Fibroblast of skin of back (primary cell): ENCODE measurements around the gene PLCZ1.
A peak's percentile ranks its signal among the peaks of the same experiment; 100 is the strongest.
"Not testable (repeated sequence)": the region's sequence is repeated elsewhere in the genome, so short reads cannot be mapped to it uniquely, and the experiment has no call there.

Source experiments
- DNase-seq: peaks from one replicate; pipeline ENCODE4 v3.0.0-alpha.2; 2013

Gene PLCZ1

DNA sequence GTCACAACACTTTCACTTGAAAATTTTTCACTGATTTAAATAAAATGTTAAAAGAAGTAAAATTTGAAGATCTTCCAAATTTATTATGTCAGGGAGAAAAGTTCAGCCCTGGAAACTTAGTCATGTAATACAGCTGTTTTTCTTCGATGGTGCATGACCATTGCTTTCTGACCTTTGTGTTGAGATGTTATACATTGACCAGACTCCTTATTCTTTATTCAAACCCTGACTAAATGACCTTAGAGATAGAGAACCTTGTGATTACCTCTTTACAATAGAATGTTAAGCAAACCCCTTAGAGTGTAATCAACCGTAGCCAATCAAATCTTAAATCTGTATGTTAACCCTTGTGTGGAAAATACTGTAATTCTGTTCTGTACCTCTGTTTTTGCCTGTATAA, 34.5 kb downstream of the PLCZ1 start:
- no peak for DNase-seq

DNA sequence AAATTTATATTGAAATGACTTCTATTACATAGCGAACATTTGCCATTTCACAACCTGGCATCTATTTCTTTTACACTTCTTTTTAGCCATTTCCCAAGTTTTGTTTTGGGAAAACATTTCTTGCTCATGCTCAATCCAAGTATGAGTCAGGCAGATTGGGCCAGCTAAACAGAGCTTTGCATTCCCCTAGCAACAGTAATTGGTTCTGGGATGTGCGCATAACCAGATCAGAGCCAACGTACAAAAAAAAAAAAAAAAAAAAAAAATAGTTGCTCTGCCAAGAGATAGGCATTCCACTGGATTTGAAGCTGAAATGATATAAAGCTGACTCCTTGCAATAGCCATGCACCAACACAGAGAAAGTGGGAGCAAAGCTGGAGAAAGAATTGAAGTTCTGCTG, 37.5 kb downstream of the PLCZ1 start:
- DNase-seq, result peak; percentile 69

DNA sequence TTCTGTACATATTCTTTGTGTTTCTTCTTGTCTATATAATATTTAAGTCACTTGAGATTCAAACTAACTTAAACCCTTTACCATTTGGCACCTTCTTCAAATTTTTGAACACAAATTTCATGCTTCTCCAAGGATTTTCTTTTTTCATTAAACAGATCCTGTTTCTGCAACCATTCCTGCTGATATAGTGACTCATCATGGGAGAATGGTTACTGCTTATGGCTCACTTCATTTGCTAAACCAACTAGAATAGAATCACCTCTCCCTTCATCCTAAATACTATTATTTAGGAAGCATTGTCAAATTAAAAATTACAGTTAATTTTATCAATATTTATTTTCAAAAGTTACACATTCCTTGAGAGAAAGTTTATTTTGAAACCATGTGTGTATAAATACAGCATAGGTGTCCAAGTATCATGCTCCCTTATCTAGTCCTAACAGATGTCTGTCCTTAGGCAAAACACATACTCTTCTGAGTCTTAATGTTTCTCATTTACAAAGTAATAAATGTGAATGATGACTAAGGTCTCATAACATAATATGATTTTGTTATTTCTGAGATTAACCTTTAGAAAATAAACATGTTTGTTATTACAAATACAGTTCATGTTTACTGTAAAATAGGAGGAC, 40.7 kb downstream of the PLCZ1 start:
- peak; percentile 69 for DNase-seq

DNA sequence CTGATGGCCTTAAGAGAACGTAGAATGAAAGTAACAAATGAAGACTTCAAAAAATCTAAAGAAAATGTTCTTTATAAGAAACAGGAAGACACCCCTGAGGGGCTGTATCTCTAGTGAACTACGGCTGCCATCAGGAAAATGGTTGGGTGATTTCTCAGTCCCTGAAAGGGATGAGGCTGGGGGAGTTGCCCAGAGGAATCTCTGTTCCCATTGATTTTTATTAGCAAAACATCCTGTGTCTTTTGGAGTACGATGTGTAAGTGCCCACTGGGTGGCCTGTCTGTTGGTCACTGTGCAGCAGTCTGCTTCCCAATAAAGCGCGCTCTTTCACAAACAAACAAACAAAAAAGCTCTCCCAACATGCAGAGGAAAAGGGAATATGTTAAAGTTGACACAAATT, 43.8 kb downstream of the PLCZ1 start:
- DNase-seq, result not testable (repeated sequence)

DNA sequence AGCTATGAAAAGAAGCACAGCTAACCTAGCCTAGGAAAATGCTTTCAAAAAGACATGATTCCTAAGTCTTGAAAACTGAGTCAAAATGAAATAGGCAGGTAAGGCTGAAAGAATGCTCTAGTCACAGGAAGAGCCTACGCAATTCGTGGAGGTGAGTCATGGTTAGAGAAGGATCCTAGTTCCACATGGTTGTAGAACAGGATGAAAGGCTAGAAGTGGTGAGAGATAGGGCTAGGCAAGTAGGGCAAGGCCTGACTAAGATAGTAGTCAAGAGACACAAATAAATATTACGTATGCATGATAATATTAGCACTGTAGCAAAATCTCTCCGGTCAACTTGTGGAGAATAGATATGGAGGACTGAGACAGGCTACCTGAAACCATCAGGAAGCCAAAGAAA, 47.2 kb downstream of the PLCZ1 start:
- peak; percentile 61 for DNase-seq

DNA sequence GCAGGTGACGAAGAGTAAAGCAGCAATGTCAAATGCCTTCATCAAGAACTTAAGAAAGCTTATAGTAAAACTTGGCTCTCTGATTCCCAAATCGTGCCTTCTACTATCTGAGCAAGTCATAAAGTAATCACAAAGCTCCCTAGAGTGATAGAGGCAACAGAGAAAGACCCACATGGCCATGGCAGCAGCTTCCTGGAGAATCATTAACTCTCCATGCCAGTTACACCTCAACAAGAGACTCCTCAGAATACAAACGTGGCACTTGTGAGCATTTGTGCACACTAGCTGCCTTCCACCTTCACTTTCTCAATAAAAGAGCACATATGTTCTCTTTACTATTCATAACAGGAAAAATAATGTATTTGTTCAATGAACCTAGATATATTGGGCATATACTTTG, 48.0 kb downstream of the PLCZ1 start:
- no peak for DNase-seq

DNA sequence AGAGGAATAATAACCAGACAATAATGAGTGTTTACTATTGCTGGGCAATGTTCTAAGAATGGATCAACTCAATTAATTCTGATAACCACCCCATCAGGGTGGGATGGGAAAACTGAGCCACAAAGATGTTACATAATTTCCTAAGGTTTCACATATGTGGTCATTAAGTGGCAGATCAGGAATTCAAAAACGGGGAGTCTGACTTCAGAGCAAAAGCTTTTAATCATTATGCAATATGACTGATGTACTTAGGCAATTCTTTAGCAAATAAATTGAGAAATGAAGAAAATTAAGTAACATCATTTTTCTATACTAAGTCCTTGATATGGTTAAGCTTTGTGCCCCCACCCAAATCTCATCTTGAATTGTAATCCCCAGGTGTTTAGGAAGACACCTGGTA, 53.4 kb downstream of the PLCZ1 start:
- no peak for DNase-seq

DNA sequence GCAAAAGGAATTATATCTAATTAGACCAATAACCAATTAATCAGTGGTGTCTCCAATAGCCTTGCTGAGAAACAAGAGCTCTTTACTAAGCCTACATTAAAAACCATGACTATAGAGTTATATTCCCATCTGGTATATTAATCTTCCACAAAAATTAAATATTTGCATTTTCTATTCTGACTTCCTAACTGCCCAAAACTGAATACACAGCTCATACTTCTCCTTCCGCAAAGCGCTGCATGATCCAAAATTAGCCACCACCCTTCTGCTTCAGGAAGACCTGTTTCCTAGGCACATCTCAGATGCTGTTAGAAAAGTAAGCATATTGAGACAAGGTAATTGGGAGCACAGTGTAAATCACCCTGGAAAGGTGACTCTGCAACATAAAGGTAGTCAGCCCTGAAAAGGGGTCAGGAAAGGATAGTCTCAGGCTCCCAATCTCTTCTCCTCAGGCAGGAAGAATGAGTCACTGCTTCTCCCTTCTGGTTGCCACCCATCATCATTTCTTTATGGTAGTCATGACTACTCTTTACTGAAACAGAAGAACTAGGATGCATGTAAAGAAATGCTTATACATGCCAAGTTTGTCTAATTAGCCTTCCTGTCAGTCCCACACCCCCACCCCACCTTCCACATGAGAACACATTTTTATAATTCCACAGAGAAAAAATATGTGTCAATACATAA, 54.3 kb downstream of the PLCZ1 start:
- peak; percentile 70 for DNase-seq

DNA sequence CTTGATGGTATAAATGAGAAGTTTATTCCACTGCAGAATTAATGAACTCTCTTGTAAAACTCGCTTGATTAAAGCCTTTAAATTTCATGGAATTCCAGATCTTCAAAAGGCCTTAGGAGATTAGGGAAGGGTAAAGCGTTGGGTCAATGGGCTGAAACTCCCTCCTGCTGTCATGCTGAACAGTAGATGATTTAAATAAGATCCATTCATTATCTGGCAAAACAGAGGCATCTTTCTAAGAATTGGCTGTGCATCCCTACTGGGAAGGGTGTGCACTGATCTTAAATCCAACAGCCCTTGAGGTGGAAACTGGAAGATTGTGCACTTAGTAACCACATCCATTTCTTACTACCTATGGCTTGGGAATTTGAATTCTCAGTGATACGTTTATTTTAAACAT, 56.0 kb downstream of the PLCZ1 start:
- no peak for DNase-seq

DNA sequence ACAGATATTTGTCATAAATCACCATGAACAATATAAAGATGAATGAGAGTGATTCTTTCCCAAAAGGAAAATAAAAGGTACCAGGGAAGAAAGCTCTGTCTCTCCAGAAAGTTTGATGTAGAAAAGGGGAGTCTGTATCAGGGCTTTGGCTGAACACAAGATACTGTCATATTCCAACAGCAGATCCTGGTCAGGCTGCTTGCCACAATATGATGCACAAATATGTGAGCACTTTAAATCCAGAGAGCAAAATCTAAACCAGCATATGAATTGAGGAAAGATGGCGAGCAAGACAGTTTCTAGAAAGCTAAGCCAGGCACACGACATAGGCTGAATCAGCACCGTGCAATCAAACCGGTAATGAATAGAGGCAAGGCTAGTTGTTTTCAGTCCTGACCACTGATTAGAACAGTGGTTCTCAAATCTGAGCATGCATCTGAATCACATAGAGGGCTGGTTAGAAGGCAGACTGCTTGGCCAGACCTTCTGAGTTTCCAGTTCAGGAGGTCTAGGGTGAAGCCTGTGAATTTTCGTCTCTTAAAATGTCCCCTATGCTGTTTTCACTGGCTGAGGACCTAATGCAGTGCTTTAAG, 60.7 kb downstream of the PLCZ1 start:
- no peak for DNase-seq

DNA sequence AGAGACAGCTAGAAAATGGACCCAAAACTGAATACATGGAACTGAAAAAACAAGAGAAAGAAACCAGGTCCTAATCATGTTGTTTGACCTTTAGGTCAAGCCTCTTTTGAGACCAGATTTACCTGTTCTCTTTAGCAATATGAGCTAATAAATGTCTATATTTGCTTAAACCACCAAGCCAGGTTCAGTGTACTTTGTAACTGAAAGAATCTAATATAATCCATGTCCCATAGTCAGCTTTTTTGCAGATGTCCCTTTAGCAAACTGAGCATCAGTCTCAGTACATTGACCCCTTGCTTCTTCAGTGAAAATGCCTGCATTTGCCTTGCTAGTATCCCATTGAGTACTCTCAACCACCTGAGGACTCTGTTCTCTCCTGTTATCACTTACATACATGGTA, 61.7 kb downstream of the PLCZ1 start:
- no peak for DNase-seq

DNA sequence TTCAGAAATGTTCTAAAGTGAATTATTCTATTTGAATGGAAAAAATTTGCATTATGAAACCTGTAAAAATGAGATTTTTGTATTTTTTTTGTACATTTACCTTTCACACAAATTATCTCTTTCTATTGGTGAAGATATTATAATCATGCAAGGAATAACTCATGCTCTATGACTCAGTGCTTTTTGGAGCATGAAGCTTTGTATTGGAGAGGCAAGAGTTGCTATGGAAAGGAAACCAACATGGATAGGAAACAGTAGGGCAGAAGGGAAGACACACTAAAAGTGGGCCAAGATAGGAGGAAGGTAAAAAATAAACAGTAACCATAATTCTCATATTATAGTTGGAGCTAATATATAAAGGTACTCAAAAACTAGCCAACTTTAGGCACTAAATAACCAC, 79.0 kb downstream of the PLCZ1 start:
- DNase-seq, result no peak

DNA sequence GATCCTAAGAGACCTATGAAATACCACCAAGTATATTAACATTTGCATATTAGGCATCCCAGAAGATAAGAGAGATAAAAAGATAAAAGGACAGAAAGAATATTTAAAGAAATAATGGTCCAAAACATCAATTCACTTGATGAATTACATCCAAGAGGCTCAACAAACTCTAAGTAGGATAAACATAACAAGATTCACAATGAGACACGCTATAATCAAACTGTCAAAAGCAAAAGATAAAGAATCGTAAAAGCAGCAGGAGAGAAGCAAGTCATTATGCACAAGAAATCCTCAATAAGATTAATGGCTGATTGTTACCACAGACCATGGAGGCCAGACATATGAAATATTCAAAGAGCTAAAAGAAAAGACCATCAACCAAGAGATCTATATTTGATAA, 79.6 kb downstream of the PLCZ1 start:
- no peak for DNase-seq

DNA sequence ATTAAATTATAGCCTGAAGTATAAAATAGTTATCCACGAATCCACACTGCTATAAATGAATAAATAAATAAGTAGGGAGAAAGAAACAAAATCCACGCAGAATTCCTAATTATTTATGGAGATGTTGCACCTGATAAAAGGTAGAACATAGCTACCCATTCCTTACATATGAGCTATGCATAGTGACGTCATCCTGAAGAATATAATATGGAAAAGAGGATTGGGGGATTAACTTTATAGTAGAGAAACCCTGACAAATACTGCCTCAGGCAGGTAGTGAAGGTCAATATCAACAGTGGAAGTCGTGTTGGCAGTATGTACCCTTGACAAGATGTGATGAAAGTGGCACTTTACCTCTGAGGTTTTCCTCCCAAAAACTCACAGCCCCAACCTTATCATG, 82.5 kb downstream of the PLCZ1 start:
- DNase-seq, result no peak

DNA sequence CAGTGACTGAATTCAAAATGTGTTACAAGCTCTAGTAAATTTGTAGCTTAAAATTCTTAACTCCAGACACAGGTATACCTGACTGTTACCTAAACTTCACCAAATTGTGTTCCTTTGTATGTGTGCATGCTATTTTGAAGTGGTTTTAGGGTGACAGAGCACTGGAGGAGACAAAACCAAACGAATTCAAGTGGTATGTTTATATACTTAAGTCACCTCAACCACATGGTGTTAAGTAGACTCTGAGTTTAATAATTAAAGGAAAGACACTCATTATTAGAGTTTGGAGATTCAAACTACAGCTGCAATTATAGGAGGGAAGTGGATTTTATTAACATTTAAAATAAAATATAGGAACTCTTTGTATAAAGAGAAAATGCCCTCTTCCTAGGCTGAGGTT, 84.3 kb downstream of the PLCZ1 start:
- no peak for DNase-seq

DNA sequence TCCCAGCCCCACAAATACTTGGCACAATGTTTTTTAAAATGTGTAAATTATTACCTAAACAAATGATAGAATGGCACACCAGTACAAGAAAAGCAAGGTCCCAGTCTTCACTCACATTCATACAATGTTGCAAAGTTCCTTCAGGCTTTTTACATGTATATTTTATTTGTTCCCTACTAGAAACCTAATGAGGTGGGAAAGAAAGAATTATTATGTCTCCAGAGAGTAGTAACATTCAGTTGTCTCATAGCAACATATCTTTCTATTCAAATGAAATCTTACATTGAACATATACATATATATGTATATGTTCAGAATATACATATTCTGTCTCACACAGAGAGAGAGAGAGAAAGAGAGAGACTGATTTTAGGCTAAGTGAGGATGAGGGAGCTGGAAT, 85.2 kb downstream of the PLCZ1 start:
- no peak for DNase-seq

DNA sequence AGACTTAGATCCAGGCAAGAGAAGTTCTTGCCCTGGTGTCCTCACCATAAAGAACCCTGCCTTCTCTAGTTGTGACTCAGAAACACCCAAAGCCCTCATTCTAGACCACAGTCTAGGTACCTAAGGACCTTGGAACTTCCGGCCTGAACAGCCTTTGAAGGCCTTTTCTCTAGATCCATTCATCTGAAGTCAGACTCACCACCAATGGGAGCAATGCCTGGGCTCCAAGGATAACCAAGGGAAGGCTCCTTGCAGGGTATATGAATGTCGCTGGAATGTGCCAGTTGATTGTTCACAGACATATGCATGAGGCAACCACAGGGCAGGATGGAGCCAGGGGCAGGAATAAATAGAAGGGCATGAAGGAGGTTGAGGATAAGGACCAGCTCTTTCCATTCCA, 86.3 kb downstream of the PLCZ1 start:
- DNase-seq, result peak; percentile 3

DNA sequence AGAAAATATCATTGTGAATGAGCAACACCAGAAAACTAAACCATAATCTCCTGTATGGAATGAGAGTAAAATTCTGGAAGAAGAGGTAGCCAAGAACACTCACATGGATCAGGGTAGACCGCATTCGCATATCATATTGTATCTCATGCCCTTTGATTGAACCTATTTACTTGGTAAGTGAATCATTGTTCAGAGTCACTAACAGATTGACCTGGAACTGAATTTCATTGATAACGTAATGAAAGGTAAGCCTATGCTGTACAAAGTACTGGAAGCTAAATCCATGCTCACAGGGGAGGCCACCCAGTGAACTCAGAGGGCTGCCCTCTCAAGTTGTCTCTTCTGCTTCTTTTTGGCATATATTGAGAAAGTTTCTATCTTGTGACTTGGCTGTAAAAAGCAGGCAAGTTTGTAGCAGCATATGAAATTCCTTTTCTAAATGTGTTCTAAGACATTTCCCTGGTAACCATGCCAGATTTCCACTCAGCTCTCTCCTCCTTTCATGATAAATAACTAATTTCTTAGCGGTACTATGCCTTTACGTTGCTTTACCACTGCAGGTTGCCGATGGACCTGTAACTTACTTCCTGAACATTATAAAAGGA, 91.4 kb downstream of the PLCZ1 start:
- DNase-seq, result no peak

DNA sequence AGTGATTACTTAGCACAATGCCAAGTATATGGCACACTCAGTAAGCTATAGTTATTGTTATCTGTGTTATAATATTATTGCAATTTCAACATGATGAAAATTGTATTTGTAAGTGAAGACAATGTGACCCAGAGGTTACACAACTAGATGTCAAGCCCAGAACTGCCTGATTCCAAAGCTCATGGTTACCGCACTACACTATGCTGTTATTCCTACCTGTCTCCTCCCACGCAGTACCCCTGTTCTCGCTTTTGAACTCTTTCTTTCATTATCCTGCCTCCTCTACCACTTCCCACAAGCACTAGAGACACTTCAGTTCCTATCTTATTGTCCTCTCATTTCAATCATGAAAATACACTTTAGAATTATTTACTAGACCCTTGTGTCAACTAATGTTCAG, 93.2 kb downstream of the PLCZ1 start:
- no peak for DNase-seq

DNA sequence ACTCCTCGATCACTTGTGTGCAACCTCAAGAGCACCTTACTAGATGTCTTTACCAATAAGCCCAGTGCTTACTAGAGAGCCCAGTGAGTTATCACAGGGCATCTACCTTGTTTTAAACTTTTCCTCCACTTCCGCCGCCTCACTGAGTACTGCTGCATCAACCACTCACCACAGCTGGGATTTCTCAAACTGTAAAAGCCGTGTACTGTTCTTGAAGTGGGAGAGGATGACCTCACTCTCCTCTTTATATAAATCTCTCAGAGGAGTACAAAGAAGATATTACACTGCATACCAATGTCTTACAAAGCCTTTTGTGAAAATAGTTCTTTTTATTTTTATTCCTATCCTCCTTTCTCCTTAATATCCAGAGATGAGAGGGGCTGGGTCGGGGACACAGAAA, 94.1 kb downstream of the PLCZ1 start:
- peak; percentile 16 for DNase-seq

DNA sequence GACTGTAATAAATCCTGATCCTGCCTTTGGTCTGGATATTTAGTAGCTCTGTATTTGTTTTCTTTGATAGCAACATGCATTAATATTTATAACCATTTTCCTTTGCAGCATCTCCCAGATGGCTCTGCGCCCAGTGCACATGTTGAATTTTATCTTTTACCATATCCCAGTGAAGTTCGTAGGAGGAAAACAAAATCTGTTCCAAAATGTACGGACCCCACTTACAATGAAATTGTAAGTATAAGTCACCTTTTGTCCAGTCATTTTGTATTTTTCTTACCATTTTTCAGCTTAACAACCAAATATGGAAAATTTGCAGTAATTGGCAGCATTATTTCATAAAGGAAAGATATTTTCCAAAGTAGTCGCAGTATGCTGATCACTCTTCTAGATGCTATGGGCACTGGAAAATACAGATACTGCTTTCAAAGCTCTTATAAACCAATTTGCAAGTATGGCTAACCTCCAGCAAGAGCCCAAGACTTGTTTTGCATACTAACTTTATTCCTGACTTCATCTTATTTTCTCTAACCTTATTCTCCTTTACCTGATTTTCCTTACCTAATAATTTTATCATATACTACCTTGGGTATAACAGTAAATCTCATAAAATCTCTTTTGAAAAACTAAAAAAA, 97.4 kb downstream of the PLCZ1 start:
- no peak for DNase-seq

DNA sequence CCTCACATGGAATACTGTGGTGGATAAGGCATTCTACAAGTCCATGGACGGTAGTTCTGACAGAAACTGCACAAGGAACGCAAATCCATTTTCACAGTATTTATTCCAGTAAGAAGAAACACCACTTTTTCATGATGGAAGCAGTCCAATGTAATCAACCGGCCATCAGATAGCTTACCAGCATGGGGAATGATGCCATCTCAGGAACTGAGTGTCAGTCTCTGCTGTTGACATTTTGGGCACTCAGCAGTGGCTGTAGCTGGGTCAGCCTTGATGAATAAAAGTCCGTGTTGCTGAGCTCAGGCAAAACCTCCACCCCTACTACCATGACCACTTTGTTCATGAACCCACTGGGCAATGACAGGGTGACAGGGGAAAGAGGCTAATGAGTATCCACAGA, 103.4 kb downstream of the PLCZ1 start:
- DNase-seq, result no peak
